Hepatic stellate cell (primary cell): ENCODE measurements around the gene PLEKHH2.

Experiments
- DNase-seq: peaks from one replicate; pipeline ENCODE4 v3.0.0; 2011; ENCODE audit warnings: low spot score

PLEKHH2 gene

DNA sequence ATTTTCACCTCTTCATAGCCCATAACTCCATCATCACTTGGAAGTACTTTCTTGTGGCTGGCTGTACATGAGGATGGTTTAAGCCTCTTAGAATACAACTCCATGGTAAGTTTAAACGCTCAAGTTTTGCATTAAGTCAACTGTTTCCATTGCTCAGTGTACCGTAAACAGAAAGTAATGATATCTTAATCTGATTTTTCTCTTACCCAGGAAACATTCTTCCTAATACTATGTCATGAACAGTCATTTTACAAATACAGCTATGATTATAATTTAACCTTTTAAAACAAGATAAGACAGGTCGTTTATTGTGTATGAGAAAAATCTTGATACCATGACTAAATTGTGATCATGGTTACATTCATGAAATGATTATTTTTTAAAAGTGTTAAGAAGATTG is 125.2 kb downstream of the PLEKHH2 start:
- no peak for DNase-seq

DNA sequence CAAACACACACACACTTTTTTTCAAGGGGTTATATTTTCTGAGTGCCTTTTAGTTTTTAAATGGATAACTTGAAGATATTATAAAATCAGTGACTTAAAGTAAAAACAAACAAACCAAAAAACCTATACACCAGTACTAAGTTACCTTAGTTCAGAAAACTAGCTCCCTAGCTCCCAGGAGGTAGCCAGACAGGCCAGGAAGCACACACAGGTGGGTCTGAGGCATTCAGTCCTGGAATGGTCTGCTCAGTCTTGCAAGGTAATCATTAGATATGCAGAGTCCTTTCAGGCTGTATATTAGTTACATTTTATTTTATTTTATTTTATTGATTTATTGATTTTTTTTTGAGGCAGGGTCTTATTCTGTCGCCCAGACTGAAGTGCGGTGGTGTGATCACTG is 126.0 kb downstream of the PLEKHH2 start:
- DNase-seq = no peak

DNA sequence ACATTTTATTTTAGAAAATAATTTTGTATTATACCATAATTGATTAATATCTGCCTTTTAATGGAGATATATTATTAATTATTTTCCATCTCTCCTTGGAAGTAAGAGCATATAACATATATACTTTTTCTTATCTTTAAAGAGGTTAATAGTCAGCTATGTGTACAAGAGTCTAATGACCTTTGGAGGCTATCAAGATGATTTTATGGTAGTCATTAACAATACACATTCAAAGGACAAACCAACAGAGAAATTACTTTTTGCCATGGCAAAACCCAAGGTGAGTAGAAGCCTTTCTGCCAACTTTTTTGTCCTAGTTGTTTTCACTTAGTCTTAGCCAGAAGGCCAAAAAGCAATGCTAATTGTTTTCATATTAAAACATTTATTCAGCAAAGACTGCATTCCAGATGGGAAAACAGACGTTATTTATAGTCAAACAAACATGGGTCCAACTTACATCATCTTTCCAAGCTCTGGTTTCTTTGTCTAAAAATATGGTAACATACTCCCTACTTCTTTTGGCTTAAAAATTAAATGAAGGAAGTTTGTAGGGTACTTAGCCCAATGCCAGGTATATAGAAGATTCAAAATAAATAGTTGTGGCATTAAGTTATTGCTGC is 127.1 kb downstream of the PLEKHH2 start:
- no peak for DNase-seq

DNA sequence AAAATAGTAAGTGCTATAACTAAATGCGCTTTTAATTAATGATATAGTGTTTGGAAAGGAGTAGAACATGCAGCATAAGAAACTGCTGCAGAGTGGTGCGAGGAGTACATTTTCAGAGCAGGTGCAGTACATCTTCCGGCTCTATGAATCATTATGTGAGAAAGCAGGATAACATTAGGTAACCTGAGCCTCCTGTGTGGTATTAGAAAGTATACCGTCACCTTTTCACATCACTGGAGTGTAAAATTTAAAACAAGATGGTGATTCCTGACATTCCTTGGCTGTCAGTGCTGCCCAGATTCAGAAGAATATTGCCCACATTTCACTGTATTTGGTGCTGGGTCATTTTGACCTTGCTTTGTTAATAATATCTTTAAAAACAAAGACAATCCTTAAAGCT is 128.9 kb downstream of the PLEKHH2 start:
- no peak for DNase-seq

DNA sequence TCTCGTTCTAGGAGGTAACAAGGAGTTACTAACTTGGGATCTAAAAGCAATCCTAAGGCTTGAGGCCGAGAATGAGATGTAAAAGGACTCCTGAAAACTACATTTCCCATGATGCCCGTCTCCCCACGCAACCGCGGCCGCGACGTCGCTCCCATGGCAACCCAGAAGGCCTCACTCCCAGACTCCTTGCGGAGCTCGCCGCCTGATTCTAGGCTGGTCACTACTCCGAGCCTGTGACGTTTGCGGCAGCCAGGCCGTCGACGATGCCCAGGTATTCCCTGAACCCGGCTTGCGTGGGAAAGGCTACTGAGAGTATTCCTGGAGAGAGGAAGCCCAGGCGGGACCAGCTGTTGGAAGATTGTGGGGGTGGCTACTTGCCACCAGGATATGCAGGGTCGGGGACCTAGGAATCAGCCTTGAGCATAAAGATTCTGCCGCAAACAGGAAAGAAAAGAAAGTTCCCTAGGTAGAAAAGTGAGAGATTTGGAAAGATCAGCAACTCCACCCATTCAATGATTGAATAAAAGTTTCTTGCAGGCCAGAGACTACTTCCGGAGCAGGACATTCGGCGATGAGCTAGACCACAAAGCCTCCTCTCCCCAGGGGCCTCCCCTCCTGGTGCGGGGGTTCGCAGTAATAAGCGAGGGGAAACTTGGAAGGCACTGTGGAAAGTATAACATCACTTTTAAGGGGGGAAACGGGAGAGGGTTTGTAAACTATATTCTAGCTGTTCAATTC is 137.0 kb downstream of the PLEKHH2 start, which contains the start of gene DYNC2LI1:
Gene DYNC2LI1, plus strand, starts transcription at position 164 of the 738 bp plus-strand sequence. Its CDS starts 100 bp downstream, at position 264.
- peak; percentile 85 for DNase-seq

DNA sequence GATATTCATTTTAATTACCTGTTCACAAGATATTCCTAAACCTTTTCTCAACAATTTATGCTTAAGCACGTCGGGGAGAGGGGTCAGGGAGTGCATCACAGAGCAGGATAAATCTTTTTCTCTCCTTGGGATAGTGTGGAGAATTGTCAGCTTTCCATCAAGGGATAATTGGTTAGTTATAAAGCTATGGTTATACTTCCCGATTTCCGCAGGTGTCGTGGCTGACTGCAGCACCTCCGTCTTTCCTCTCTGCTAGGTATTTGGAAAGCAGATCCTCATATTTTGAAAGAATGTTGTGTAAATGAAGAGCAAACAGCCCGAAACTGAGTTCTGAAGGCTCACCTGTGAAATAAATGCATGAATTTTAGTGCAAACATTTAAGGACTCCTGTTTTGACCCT is 137.6 kb downstream of the PLEKHH2 start:
- DNase-seq = no peak

DNA sequence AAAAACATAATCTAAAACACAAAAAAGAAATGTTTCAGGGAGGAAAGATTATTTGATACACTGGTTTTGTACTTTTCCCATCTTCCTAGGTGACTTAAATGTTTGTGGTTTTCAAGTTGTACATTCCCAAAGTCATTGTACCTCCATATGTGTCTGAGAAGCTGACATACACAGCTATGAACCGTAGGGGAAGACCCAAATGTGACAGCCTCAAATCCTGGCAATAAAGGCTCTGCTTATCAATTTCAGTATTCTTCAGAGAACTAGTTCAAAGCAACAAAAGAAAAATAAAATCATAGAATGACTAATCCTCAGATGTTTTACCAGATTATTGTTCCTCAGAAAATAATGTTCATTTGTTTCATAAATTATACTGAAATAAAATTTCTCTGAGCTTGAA is 139.3 kb downstream of the PLEKHH2 start:
- DNase-seq = no peak

DNA sequence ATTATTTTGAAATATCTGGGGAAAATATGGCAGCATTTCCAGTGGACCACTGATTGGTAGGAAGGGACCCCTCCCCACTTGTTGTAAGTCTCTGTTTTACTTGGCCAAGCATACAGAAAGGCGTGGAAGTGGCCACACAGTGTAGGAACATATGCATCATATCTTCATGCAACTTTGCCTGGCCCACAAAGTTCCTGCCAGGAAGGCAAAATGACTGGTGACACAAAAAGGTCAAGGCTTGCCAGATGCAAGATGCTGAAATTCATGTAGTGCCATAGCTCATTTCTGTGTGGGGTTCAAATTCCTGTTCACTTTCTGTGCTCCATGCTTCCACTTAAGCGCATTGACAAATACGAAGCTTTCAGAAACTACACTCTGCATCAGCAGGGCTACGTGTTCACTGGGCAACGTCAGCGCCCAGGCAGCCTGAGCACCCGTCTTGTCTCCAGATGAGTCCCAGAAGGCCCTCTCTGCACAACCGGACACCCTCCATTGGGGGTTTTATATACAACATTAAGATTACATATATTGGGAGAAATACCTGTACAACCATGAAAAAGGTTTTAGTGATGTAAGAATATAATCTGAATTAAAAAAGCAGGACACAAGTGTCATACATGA is 140.4 kb downstream of the PLEKHH2 start:
- no peak for DNase-seq

DNA sequence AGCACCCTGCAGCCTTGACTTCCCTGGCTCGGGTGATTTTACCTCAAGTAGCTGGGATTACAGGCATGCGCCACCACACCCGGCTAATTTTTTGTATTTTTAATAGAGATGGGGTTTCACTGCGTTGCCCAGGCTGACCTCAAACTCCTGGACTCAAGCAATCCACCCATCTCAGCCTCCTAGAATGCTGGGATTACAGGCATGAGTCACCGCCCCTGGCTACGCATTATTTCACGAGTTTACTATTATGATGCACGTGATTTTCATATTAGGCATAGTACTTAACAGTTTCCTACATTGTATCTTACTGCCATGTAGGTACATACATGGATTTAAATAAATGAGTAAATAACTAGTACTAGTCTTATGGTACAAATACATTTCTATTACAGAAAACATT is 141.2 kb downstream of the PLEKHH2 start:
- DNase-seq = no peak

DNA sequence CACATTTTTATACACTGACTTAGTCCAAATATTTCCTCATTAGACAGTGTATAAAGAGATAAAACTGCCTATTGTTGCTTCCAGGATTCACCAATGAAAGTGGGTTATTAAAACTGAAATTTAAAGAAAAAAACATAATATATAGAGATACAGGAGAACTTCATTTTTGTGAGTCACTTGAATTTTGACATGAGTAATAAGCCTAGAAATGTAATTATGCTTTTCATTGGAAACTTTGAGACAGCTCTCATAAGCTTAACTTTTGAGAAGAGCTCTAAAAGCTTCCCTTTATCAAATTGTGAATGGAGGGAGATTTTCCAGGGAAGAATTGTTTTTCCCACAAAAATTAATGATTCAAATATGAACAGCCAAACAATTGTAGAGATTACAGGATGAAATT is 150.8 kb downstream of the PLEKHH2 start:
- no peak for DNase-seq

DNA sequence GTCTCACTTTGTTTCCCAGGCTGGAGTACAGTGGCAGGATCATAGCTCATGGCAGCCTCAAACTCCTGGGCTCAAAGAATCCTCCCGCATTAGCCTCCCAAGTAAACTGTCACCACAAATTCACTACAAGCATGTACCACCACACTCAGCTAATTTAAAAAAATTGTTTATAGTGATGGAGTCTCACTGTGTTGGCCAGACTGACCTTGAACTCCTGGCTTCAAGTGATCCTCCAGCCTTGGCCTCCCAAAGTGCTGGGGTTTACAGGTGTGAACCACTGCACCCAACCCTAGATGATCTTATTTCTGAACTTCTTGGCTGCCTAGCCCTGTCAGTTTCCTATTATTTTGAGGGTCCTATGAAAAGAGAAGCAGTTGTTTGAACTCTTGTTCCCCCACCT is 151.6 kb downstream of the PLEKHH2 start:
- DNase-seq = no peak

DNA sequence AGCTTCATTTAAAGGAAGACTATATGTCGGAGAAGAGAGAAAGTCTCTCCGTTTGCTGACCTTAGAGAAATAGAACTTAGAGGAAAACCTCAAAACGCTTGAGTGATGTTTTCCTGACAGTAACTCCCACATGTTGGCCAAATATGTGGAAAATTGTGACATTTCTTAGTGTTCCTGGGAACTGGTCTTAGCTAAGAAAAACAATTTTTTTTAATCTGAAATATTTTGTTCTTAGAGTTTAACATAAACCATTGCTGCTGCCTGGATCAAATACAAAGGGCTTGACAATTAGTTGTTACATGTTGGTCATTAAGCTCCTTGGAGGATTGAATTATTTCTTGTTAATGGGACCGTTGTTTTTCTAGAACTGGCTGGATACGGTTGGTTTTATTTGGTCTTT is 153.1 kb downstream of the PLEKHH2 start:
- DNase-seq = peak; percentile 5

DNA sequence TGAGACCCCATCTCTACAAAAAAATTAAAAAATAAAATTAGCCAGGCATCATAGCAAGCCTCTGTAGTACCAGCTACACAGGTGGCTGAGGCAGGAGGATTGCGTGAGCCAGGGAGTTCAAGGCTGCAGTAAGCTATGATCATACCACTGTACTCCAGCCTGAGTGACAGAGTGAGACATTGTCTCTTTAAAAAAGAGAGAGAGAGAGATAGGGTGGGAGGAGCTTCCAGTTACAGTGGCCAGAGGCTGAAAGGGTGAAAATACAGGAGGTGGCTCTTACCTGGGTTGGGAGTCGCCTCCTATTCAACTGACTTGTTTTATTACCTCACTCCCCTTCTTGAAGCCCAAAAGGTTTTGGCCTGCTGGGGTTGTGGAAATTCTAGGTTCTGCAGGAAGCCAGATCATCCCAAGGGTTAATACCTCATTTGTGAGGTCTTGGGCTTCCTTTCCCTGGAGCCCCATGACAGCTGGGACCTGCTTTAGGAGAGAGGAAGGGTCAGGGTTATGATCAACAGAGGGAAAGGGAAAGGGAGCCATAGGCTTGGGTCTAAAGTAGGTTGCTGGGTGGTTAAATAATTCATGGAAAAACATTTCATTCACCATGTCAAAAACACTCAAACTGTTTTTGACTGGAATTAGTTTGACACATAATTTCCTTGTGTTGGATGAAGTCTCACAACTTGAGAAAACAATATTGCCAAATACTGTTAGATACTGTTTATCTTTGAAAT is 154.1 kb downstream of the PLEKHH2 start:
- DNase-seq = no peak

DNA sequence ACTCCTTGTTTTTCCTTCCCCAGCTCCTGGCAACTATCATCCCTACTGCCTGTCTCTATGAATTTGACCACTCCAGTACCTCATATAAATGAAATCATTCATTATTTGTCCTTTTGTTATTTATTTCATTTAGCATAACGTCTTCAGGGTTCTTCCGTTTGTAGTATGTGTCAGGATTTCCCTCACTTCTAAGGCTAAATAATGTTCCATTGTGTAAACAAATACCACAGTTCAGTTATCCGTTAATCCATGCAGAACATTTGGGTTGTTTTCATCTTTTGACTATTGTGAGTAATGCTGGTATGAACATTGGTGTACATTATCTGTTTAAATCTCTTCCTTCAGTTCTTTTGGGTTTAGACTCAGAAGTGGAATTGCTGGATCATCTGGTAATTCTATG is 155.6 kb downstream of the PLEKHH2 start:
- no peak for DNase-seq

DNA sequence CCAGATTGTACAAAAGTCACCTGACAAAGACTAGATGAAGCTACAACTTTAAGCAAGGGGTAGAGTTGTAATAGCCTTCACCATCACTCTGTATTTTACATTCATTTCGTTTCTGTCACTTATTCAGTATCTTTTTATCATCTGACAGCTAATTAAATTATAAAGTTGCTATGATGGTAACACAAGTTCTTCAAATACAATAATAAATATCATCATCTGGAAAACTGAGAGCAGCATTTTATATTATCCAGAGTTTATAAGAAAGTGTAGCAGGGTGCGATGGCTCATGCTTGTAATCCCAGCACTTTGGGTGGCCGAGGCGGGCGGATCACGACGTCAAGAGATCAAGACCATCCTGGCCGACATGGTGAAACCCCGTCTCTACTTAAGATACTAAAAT is 157.9 kb downstream of the PLEKHH2 start:
- DNase-seq = no peak

DNA sequence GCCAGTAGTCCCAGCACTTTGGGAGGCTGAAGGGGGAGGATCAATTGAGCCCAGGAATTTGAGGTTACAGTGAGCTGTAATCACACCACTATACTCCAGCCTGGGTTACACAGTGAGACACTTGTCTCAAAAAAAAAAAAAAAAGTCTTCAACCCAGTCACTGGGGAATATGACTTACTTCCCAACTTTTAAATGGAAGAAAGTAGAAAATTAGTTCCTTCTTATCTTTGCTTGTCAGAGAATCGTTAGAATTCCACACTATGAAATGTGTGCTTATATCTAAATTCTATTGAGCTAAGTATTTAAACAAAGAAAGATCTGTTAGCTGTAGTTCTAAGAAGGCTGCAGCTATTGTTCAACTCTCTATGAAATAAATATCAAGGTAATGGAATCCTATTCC is 159.1 kb downstream of the PLEKHH2 start:
- DNase-seq = no peak

DNA sequence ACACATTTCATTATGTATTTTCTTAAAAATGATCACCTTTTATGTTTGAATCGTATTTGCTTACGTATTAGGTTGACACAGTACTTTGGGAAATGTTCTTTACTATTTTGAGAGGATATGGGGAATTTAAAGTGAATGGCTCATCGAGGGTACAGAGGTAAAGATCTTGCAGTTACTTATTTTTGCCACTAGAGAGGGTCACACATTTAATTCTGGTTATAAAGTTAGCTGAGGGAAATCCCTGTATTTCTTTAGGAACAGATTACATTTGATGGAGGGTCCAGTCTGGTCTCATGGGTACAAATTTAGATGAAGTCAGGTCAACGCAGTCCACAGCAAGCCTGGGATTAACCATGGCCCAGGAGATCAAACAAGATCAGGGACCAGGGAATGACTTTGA is 161.2 kb downstream of the PLEKHH2 start:
- DNase-seq = no peak

DNA sequence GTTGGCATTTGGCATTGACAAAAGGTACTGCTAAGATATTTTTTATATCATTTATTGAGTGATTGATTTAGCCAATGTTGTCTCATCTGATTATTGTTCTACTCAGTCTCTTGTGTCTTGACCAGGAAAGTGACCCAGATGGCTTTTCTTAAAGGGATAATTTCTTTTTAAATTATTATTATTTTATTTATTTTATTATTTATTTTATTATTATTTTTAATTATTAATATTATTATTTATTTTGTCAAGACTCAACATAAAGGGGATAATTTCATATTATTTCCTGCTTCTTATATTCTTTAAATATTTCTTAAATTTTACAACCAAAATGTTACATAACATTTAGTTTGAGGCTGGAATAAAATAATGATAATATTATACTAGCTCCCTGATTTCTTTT is 163.8 kb downstream of the PLEKHH2 start:
- DNase-seq = no peak

DNA sequence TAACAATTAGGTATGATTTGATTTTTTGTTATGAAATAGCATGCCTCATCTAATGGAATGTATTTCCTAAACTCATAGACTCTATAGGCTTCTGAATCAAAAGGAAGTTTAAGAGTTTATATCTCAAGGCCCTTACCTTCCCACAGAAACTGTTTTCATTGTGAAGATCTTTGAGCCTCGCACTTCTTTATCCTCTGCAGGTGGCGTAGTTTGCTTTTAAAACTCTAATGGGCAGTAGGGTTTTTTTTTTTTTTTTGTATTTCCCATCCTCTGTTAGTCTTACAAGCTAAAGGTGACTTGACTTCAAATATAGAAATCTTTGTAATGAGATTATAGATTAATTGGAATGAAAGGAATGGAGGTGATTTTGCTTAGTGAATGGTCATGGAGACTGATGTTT is 165.1 kb downstream of the PLEKHH2 start:
- DNase-seq = no peak

DNA sequence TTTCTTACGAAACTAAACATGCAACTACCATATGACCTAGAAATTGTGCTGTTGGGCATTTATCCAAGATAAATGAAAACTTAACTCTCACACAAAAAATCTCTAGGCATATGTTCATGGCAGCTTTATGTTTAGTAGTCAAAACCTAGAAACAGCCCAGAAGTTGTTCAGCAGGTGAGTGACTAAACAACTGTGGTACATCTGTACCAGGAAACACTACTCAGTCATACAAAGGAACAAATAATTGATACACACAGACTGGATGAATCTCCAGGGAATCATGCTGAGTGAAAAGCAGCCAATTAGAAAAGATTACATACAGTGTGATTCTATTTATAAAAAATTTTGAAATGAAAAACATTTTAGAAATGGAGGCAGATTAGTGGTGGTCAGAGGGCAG is 166.1 kb downstream of the PLEKHH2 start:
- DNase-seq = no peak

DNA sequence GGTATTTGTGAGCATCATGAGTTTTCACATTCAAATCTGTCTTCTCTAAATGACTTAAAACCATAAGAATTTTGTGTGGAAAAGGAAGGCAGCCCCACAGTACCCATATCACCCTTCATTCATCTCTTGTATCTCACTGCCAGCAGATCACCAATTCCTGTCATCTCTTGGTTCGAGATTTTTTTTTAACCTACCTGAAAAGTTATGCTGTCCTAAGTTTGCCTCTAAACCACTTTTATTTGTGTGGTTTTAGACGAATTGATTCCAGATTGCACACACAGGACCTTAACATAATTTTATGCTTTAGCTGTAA is 169.6 kb downstream of the PLEKHH2 start:
- DNase-seq = no peak

DNA sequence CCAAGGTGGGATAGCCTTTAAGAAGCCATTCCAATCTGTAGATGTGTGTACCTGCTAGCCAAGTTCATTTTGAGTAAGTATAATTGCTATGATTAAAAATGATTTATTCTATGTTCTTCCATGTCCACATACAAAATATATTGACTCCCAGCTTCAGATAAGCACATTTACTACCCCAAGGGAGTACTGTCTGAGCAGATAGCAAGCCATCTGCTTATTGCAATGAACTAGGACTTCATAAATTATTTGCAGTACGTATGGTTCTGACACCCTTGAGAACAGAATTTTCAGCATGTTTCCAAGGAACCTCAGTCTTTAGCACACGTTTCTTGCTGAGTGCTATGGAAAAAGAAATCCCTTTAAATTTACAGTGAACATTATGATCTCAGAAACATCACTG is 173.4 kb downstream of the PLEKHH2 start:
- no peak for DNase-seq

DNA sequence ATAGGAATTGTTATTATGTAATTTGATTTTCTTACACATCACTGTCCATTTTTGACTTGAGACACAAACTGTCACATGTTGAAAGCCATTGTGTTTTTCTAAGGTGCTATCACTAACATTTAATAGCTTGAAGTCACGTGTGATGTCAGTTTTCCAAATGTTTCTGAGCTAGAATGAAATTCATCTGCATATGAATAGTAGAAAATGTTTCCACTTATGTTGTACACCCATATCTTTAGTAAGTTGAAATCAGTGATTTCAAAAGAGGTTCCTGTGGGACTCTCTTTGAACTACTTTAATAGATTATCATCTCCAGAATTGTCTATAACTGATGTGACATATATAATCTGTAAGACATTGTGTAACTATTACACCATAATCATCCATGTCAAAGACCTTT is 173.8 kb downstream of the PLEKHH2 start:
- DNase-seq = no peak
